Loucy (cell line): Measurements from ENCODE around the gene GREB1L.

Experiments used
- EZH2phosphoT487 ChIP-seq: fragments of 200-600 bp; IDR thresholded peaks from 2 replicates; pipeline ENCODE4 v1.6.1; 2018; ENCODE audit warnings: antibody characterized with exemption, mild to moderate bottlenecking, moderate library complexity, borderline replicate concordance
- TF ChIP-seq, protein P1 (sequence below): fragments of 200-600 bp; sonication (generic); conservative IDR thresholded peaks from 2 replicates; pipeline ENCODE4 v1.5.1; 2014; ENCODE audit warnings: mild to moderate bottlenecking, antibody characterized with exemption, low read length

DNA sequence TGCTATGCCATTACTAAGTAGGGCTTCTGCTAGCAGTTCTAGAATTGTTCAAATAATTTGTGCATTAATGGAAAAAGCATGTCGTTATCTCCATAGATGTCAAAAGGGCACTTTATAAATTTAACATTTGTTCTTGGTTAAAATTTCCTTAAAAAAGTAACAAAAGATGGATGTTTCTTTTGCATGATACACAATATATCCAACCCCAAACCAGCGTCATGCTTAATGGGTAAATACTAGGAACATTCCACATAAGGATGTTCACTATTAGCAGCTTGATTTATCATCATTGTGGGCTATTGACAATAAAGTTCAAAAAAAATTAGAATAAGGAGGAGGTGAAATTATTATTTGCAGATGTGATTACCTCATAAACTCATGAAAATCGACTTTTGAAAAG, 79.7 kb downstream of the GREB1L start:
- TF ChIP-seq, protein P1, sequence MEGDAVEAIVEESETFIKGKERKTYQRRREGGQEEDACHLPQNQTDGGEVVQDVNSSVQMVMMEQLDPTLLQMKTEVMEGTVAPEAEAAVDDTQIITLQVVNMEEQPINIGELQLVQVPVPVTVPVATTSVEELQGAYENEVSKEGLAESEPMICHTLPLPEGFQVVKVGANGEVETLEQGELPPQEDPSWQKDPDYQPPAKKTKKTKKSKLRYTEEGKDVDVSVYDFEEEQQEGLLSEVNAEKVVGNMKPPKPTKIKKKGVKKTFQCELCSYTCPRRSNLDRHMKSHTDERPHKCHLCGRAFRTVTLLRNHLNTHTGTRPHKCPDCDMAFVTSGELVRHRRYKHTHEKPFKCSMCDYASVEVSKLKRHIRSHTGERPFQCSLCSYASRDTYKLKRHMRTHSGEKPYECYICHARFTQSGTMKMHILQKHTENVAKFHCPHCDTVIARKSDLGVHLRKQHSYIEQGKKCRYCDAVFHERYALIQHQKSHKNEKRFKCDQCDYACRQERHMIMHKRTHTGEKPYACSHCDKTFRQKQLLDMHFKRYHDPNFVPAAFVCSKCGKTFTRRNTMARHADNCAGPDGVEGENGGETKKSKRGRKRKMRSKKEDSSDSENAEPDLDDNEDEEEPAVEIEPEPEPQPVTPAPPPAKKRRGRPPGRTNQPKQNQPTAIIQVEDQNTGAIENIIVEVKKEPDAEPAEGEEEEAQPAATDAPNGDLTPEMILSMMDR, result no peak
- no peak for TF ChIP-seq EZH2phosphoT487
